HFF-Myc (cell line): ENCODE measurements around the gene CATSPERD.

Source experiments
- DNase-seq: peaks from one replicate; pipeline ENCODE4 v3.0.0-alpha.2; 2011; ENCODE audit warnings: low read depth; ENCODE audit errors: extremely low read depth
- H3K4me3 ChIP-seq: replicated peaks from 2 replicates; pipeline ENCODE4 v1.5.1; 2011; ENCODE audit warnings: low read depth, mild to moderate bottlenecking, control low read depth, low read length
- TF ChIP-seq, protein P1 (sequence below): IDR thresholded peaks from 2 replicates; pipeline ENCODE4 v1.5.1; 2012; ENCODE audit warnings: mild to moderate bottlenecking, low read depth, low read length, control low read depth; ENCODE audit errors: missing control alignments

The CATSPERD gene

DNA sequence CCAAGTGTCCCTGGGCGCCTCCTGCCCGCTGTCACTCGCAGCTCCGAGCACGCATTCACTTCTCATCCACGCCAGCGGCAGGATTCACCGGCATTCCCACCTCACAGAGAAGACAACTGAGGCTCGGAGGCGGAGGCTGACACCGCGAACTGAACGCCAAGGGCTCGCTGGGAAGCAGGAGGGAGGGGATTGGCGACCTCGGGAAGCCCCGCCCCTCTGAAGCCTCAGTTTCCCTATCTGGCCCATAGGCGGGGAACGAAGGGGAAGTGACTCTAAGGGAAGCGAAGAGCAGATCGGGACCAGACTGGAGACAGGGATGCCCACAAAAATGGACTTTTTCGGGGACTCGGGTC, 40.4 kb upstream of the CATSPERD start:
- H3K4me3 ChIP-seq = peak overlapping the region; percentile 99
- TF ChIP-seq, protein P1, sequence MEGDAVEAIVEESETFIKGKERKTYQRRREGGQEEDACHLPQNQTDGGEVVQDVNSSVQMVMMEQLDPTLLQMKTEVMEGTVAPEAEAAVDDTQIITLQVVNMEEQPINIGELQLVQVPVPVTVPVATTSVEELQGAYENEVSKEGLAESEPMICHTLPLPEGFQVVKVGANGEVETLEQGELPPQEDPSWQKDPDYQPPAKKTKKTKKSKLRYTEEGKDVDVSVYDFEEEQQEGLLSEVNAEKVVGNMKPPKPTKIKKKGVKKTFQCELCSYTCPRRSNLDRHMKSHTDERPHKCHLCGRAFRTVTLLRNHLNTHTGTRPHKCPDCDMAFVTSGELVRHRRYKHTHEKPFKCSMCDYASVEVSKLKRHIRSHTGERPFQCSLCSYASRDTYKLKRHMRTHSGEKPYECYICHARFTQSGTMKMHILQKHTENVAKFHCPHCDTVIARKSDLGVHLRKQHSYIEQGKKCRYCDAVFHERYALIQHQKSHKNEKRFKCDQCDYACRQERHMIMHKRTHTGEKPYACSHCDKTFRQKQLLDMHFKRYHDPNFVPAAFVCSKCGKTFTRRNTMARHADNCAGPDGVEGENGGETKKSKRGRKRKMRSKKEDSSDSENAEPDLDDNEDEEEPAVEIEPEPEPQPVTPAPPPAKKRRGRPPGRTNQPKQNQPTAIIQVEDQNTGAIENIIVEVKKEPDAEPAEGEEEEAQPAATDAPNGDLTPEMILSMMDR = no peak
- DNase-seq = no peak

DNA sequence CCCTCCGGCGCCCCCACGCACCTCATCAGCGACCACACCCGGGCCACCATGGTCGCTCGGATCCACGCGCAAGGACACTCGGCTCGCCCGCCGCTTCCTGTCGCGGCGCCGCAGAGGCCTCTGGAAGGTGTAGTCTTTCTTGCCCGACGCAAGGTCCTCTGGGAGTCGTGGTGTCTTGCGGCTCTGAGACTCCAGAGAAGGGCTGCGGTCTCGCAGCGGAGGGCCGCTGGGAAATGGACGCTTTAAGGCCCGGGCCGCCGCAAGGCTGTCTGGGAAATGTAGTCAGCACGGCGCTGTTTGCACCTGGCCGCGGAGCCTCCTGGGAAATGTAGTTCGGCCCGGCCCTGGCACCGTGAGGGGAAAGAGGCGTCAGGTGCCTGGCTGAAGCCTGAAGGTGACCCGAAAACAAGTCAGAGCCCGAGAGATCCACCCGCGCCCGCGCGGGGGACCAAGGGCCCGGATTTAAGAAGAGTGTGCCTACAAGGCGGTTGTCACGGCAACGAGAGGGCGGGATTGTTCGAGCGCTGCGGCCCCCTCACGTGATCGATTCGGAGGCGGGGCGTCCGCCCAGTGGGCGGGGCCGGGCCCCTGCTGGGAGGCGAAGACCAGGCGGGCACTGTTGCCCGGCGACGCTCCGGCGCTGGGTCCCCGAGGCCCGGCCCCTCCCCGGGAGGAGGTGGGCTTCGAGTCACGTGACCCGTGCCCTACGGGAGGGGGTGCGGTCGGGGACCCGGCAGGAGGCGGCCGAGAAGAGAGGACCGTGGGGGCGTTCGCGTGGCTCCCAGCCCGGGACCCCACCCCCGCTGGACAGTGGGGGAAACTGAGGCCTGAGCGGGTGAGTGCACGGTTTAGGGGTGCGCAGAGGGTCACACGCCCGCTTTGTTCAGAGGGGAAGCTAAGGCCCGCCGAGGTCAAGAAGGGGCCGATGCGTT, 39.7 kb upstream of the CATSPERD start, which contains the start of the genes HSD11B1L and MICOS13:
Gene HSD11B1L, plus strand, starts transcription at position 591 of the 932 bp plus-strand sequence. CDS start 3,806 bp downstream, outside the sequence.
Gene MICOS13, minus strand, starts transcription at position 80 of the 932 bp plus-strand sequence. Its CDS starts 30 bp downstream, at position 50.
- peak within 1 kb of the TSS; percentile 99 for H3K4me3 ChIP-seq
- DNase-seq = peak; percentile 95
- TF ChIP-seq, protein P1 = no peak

DNA sequence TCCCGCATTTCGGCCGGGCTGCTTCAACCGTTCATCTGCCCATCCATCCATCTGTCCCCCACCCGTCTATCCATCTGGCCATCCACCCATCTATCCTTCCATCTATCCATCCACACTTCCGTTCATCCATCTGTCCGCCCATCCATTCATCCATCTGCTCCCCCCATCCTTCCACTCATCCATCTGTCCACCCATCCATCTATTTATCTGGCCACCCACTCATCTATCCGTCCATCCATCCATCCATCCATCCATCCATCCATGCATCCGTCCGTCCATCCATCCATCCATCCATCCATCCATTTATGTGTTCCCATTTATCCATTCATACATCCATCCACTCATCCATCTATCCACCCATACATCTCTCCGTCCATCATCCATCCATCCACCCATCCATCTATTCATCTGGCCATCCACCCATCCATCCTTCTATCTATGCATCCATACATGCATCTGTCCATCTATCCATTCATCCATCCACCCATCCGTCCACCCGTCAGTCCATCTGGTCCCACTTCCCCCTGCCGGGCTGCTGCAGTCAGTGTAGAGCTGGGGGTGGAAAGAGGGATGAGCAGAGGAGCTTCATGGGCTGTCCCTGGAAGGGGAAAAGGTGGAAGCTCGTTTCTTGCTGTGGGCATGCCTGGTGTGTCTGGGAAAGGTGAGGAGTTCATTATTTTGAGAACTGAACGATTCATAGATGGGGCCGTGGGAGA, 38.9 kb upstream of the CATSPERD start:
- peak overlapping the region; percentile 99 for H3K4me3 ChIP-seq
- DNase-seq = no peak
- TF ChIP-seq, protein P1 = no peak

DNA sequence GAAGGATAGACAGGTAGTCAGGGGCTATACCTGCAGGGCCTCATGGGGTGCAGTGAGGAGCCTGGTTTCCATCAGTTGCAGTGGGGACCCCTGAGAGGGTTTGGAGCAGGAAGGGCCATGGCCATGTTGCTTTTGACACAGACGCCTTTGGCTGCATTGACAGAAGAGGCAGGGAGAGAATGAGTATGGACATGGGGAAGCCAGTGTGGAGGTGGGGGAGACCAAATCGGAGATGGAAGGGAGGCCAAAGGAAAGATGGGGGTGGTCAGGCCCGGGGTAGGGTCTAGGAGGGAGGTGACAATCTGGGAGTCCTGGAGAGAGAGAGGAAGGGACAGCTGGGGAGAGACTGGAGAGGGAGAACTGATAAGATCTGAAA, 38.3 kb upstream of the CATSPERD start:
- TF ChIP-seq, protein P1 = no peak
- no peak for DNase-seq
- H3K4me3 ChIP-seq = no peak overlapping the region

DNA sequence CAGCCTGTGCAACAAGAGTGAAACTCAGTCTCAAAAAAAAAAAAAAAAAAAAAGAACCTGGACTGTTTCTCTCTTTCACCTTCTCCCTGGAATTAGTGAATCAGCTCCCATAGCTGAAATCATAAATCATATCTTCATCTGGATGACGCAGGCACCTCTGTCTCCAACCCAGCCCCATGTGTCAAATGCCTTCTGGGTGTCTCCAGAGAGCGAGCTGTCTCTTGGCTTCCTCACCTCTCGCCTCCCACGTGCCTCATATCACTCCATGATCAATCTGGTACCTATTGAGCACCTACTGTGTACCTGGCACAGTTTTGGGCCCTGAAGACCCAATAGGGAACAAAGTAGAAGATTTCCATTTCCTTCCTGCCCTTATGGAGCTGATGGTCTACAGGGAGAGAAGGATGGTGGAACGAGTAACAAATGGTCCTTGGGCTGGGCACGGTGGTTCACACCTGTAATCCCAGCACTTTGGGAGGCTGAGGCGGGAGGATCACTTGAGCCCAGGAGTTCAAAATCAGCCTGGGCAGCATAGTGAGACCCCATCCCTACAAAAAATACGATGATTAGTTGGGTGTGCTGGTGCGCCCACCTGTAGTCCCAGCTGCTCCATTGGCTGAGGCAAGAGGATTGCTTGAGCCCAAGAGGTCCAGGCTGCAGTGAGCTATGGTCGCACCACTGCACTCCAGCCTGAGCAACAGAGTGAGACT, 37.1 kb upstream of the CATSPERD start:
- no peak for DNase-seq
- TF ChIP-seq, protein P1 = no peak
- no peak overlapping the region for H3K4me3 ChIP-seq

DNA sequence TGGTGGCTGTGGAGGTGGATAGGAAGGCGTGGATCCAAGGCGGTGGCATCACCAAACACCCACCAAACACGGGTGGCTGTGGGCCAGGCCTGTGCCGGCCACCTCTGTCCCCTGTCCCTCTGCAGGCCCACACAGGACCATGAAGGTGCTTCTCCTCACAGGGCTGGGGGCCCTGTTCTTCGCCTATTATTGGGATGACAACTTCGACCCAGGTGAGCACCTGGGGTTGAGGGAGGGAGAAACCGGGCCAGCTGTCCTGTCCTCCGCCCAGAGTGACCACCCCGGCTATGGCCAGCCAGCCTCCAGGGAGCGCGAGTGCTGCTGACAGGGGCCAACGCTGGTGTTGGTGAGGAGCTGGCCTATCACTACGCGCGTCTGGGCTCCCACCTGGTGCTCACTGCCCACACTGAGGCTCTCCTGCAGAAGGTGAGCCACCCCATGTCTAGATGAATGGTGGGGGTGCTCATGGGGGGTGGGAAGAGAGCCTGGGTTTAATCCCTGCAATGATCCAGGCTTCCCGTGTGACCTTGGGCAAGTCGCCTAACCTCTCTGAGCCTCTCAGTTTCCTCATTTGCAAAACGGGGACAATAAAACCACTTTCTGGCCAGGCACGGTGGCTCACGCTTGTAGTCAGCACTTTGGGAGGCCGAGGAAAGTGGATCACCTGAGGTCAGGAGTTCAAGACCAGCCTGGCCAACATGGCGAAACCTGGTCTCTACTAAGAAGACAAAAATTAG, 35.6 kb upstream of the CATSPERD start:
- TF ChIP-seq, protein P1 = no peak
- H3K4me3 ChIP-seq = no peak overlapping the region
- no peak for DNase-seq
